ENCODE measurements around the gene AP1B1. TPM values are rescaled to one million over a fixed set of nuclear protein-coding genes. Genes with fewer than 3 reads are reported as not detected.

AP1B1 gene
- total and polyA plus RNA-seq, 2 of the 13 experiments (the other 11 are each of a cell fraction or from before 2014, with no cell fraction given) = 26.6 to 29.7 TPM

DNA sequence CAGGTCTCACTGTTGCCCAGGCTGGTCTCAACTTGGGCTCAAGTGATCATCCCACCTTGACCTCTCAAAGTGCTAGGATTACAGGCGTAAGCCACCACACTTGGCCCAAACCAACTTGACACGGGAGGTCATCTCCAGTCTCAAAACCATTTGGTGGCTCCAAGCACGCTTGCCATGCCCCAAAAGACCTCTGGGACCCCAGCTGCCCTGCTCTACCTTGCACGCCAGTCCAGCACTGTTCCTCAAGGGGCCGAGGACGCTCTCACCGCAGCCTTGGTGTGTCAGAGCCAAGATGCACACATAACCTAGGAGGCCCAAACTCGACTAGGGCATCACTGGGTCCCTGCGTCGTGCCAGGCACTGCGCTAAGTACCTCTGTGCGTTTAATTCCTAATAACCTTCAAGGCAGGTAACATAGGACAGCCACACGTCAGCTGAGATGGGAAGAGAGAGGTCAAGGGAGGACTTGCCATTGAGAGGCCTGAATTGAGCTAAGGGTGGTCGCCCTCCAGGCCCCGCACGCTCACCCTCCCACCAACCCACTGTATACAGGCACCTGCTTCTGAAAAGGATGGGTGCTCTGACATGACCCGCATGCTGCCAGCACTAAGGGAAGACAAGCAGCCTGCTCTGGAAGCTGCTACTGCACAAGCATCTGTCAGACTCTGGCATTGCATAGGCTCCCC, 86.5 kb downstream of the AP1B1 start:
- POLR2A ChIA-PET = interaction anchor here (1.0 kb wide), 1 partner anchor 41 kb away, joined by 4 read pairs; no protein-coding TSS in a partner anchor
- Histone ChIP-seq H3K27ac (ENCODE audit: extremely low read length, insufficient read depth, low read length) (no peak overlapping the region), H3K27me3 (ENCODE audit: control insufficient read depth in 1 of 2, insufficient read depth in 2 of 2, low read length in 2 of 2) (no peaks in the 10 kb centered on the region)

DNA sequence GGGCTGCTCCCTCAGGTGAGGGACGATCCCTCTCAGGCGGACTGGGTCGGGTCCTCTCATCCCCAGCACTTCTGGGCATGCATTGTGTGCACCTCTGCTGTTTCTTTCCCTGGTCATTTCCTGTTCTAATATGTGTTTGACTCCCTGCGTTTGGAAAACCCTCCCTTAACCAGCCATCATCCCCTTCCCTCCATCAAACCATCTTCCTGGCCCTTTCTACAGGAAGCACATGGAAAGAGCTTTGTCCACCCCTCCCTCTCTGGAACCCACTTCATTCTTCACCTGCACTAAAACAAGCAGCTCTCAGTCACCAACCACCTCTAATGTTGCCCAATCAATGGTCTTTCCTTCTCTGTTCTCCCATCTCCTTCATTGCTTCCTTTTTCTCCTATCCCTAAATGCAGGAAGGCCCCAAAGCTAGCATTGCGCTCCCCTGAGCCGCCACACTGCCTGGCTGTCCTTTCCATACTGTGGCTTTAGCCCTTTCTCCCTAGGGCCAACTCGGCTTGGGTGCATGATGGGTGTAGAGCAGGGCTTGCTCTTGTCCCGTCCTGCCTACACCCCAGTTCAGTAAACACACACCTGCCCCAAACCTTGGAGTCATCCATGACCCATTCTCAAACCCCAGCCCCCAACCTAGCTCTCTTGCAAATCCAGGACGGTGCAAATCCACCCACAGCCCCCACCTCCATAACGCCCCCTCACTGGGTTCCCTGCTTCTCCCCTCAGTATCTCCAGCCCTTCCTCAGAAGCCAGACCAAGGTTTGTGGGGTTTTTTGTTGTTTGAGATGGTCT, 87.4 kb downstream of the AP1B1 start:
- WGBS (ENCODE audit: low lambda C conversion rate) = 91% methylated on average over 10 of the region's 10 CpGs
- no peak for TF ChIP-seq SATB2 (CRISPR knock-in tag; IDR thresholded peaks at IDR 0.05)
- TF ChIP-seq CENPX (CRISPR knock-in tag; IDR thresholded peaks at IDR 0.05) = no peak
- TF ChIP-seq KDM2A (CRISPR knock-in tag; IDR thresholded peaks at IDR 0.05; ENCODE audit: borderline replicate concordance, low read depth) = peak; percentile 59; the same call in 1 of the 2 replicates
- no peak for TF ChIP-seq WIZ (CRISPR knock-in tag; IDR thresholded peaks at IDR 0.05)
- TF ChIP-seq PLRG1 (conservative IDR thresholded peaks at IDR 0.05) = no peak
- TF ChIP-seq ZNF552 (CRISPR knock-in tag; IDR thresholded peaks at IDR 0.05; ENCODE audit: borderline replicate concordance) = no peak
- TF ChIP-seq ZC3H13 (CRISPR knock-in tag; IDR thresholded peaks at IDR 0.05) = 0 out of 2 replicates have a peak, but pooled peaks have one; percentile 40
- TF ChIP-seq, protein P1, sequence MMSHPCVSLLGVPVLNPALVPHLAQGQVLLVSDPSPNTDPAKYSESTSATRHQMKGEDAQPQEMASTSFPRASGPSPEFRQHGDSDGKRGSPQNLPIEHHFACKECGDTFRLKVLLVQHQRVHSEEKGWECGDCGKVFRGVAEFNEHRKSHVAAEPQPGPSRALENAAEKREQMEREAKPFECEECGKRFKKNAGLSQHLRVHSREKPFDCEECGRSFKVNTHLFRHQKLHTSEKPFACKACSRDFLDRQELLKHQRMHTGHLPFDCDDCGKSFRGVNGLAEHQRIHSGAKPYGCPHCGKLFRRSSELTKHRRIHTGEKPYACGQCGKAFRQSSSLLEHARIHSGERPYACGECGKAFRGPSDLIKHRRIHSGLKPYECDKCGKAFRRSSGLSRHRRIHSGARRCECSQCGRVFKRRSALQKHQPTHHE (CRISPR knock-in tag; IDR thresholded peaks at IDR 0.05; ENCODE audit: borderline replicate concordance) = no peak
- no peak for TF ChIP-seq ZBTB3 (CRISPR knock-in tag; IDR thresholded peaks at IDR 0.05; ENCODE audit: borderline replicate concordance, low read depth)
- TF ChIP-seq ZNF878 (CRISPR knock-in tag; IDR thresholded peaks at IDR 0.05) = no peak

More for the DNA sequence above, 86.5 kb downstream of the AP1B1 start:
- no peak for TF ChIP-seq PCBP1 (IDR thresholded peaks at IDR 0.05; ENCODE audit: borderline replicate concordance, low read depth, low read length)
- TF ChIP-seq, protein P2, sequence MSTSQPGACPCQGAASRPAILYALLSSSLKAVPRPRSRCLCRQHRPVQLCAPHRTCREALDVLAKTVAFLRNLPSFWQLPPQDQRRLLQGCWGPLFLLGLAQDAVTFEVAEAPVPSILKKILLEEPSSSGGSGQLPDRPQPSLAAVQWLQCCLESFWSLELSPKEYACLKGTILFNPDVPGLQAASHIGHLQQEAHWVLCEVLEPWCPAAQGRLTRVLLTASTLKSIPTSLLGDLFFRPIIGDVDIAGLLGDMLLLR (CRISPR knock-in tag; IDR thresholded peaks at IDR 0.05) = 0 out of 2 replicates have a peak, but pooled peaks have one; percentile 39
- TF ChIP-seq AGO1 (IDR thresholded peaks at IDR 0.05; ENCODE audit: low read depth, low read length, poor library complexity, severe bottlenecking) = peak; percentile 0
- TF ChIP-seq ZNF746 (CRISPR knock-in tag; IDR thresholded peaks at IDR 0.05) = no peak
- TF ChIP-seq POLR2G (IDR thresholded peaks at IDR 0.05; ENCODE audit: low read depth, low read length) = 0 out of 2 replicates have a peak, but pooled peaks have one; percentile 13
- Histone ChIP-seq H3K4me3 (replicated peaks in 1 of 3; ENCODE audit: insufficient read depth in 1 of 3, low read depth in 2 of 3, low read length in 3 of 3) (no peak overlapping the region), H3K4me2 (ENCODE audit: low read depth, low read length) (no peak overlapping the region), H4K20me1 (ENCODE audit: insufficient read depth, low read length) (0 out of 2 replicates have a peak, but pooled peaks cover 9% of the 10 kb centered on the region), H3K79me2 (ENCODE audit: insufficient read depth, low read length) (no peaks in the 10 kb centered on the region), H3K9me3 (ENCODE audit: low read length) (no peaks in the 10 kb centered on the region), H3K36me3 (replicated peaks in 1 of 2; ENCODE audit: control insufficient read depth in 1 of 2, insufficient read depth in 2 of 2, low read length in 2 of 2) (peaks cover 22 to 28% of the 10 kb centered on the region in 2 experiments), H2AFZ (ENCODE audit: low read length) (no peak overlapping the region), H3K9ac (ENCODE audit: insufficient read depth, low read depth, low read length) (no peak overlapping the region), H3K4me1 (ENCODE audit: insufficient read depth, low read length) (peaks cover 28% of the 10 kb centered on the region)
- DNase-seq (ENCODE audit: low spot score) = no peak
- FAIRE-seq = no peak
- in situ Hi-C loops (cut with HindIII; ENCODE audit: extremely low pct_ligation_motif_present, low pct_unique_long_range_greater_than_20kb) (no loop called here), intact Hi-C loops (cut with micrococcal nuclease; ENCODE audit: unreplicated experiment) (no loop called here)
- peak; percentile 6 for ATAC-seq
- 94% methylated on average over 16 of the region's 17 CpGs for WGBS (ENCODE audit: low lambda C conversion rate)
- no TSS peak for BruUV-seq (replicated peaks)
- CTCF ChIA-PET (ENCODE audit: low intra/inter-chr PET ratio, low total read pairs) = no interaction called here

More for the DNA sequence above, 87.4 kb downstream of the AP1B1 start:
- ATAC-seq (peak; percentile 6), DNase-seq (ENCODE audit: low spot score) (no peak), FAIRE-seq (no peak)
- H3K4me2 ChIP-seq (ENCODE audit: low read depth, low read length) = no peak overlapping the region
- 0 out of 2 replicates have a peak, but pooled peaks cover 9% of the 10 kb centered on the region for H4K20me1 ChIP-seq (ENCODE audit: insufficient read depth, low read length)
- H3K79me2 ChIP-seq (ENCODE audit: insufficient read depth, low read length) = no peaks in the 10 kb centered on the region
- intact Hi-C loops (cut with micrococcal nuclease; ENCODE audit: unreplicated experiment) (no loop called here), in situ Hi-C loops (cut with HindIII; ENCODE audit: extremely low pct_ligation_motif_present, low pct_unique_long_range_greater_than_20kb) (no loop called here)
- ChIA-PET POLR2A (interaction anchor here (1.0 kb wide), 1 partner anchor 41 kb away, joined by 4 read pairs; no protein-coding TSS in a partner anchor), CTCF (ENCODE audit: low intra/inter-chr PET ratio, low total read pairs) (no interaction called here)
- BruUV-seq (replicated peaks) = no TSS peak
- no peaks in the 10 kb centered on the region for H3K27me3 ChIP-seq (ENCODE audit: control insufficient read depth in 1 of 2, insufficient read depth in 2 of 2, low read length in 2 of 2)
- no peak overlapping the region for H3K27ac ChIP-seq (ENCODE audit: extremely low read length, insufficient read depth, low read length)
- peaks cover 28% of the 10 kb centered on the region for H3K4me1 ChIP-seq (ENCODE audit: insufficient read depth, low read length)
- no peak overlapping the region for H3K9ac ChIP-seq (ENCODE audit: insufficient read depth, low read depth, low read length)
- no peaks in the 10 kb centered on the region for H3K9me3 ChIP-seq (ENCODE audit: low read length)
- H2AFZ ChIP-seq (ENCODE audit: low read length) = no peak overlapping the region
- H3K4me3 ChIP-seq (replicated peaks in 1 of 3; ENCODE audit: insufficient read depth in 1 of 3, low read depth in 2 of 3, low read length in 3 of 3) = no peak overlapping the region
- peaks cover 26 to 36% of the 10 kb centered on the region in 2 experiments for H3K36me3 ChIP-seq (replicated peaks in 1 of 2; ENCODE audit: control insufficient read depth in 1 of 2, insufficient read depth in 2 of 2, low read length in 2 of 2)

Data from HepG2 (cell line).